ENCODE results near the gene IER3IP1.
A peak's percentile ranks its signal among the peaks of the same experiment; 100 is the strongest.
"Not testable (repeated sequence)": the region's sequence is repeated elsewhere in the genome, so short reads cannot be mapped to it uniquely, and the experiment has no call there.

The IER3IP1 gene

DNA sequence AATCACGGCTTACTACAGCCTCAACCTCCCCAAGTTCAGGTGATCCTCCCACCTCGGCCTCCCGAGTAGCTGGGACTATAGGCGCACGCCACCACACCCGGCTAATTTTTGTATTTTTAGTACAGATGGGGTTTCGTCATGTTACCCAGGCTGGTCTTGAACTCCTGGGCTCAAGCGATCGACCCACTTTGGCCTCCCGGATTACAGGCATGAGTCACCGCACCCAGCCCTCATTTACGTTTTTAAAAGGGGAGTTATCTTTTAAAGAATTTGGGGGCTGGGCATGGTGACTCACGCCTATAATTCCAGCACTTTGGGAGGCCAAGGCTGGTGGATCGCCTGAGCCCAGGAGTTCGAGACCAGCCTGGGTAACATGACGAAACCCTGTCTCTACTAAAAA lies 17.8 kb downstream of the IER3IP1 start:
- DNase-seq (ENCODE audit: low read depth): not testable (repeated sequence)

DNA sequence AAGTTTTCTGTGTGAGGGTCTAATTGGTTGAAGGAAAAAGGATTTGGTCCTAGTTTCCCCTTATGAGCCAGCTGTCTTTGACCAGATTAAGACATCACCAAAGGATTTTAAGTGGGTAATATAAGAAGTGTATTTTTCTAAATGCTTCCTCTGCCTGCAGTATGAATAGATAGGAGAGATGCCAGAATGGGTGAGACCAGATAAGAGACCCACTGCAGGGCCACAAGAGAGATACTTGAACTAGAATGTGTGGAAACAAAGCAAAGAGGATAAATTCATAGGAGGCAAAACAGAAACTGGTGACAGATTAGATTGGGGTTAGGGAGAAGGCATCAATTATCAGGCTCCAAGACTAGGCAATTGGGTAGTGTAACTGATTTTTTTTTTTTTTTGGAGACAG lies 24.7 kb downstream of the IER3IP1 start:
- DNase-seq (ENCODE audit: low read depth): no peak

DNA sequence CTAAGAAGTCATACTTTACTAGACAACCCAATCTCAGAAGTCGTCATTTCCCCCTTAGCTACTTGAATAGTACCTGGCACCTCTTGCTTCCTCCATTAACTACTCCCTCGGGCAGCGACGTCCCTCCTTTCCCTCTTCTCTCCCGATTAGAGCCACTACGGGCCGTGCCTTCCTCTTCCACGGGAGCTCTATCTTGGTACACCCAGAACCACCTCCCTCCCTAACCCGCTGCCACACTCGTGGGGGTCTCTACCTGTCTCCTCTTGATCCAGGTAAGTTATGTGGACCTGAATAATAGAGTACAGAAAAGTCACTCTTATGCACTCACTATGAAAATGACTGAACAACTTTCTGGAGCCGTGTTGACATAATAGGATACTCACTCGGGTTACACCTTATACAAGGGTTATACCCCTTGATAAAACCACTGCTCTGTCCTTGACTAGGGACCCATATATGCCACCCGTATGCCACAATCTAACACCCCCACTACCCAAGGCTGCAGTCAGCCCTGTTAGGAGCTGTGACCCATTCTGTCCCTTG lies 25.3 kb downstream of the IER3IP1 start:
- no peak for DNase-seq (ENCODE audit: low read depth)

DNA sequence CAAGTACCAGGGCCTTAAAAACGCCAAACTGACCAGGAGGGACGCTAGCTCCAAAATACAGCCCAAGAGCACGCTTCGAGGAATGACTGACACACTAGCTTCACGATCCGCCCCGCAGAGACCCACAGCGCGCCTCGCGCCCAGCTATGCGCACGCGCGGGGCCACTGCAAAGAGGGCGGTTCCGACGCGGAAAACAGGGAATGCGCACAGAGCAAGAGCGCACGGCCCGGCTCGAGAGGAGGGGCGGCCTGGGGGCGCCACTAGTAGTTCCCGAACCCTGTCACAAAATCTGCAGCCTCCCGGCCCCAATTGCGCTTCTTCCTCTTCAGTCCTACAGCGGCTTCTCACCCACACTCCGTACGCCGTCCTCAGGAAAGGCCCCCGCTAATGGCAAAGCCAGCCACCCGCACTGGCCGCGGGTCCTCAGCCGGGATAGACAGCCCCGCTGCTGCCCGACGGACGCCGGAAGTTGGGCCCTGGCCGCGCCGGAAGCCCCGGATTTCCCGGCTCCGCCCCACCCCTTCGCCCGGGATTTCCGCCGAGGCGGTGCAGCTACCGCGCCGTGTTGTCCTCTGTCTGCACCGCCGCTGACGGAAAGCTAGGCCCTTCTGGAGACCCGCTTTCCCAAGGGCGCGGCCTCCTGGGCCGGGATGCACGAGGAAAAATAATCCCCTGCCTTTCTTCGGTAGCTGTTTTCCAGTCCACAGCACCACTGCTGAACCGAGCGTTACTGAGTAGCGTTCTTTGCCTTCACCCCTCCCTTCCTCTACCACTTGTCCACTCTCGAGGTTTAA lies 25.9 kb downstream of the IER3IP1 start, which contains the start of gene HDHD2:
TSS of gene HDHD2 (minus strand) at position 472 of the 795 bp plus-strand sequence. CDS start 14,061 bp downstream, outside the sequence.
- peak; percentile 83 for DNase-seq (ENCODE audit: low read depth)

DNA sequence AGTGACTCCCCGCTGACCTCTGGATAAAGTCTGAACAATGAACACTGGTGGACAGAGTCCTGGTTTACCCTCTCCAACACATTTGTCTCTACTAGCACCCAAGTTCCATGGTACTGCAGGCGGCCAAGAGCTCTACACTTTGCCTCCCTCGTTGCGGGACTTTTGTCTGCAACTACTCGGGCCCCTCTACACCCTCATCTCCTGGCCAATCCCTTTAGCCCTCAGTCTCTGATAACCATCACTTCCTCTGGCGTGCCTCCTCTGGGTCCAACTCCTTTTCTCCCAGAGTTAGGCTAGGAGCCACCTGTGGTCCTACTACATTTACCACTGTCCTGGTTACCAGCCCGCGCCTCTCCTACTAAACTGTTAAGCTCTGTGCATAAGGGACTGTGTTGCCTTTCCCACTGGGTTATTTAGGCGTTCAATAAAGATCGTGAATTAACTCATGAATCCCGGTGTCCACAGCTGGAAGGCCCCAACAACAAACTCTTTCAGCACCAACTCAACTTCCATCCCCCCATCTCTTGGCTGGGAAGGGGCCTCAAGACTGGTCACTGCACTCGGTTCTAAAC lies 26.6 kb downstream of the IER3IP1 start:
- no peak for DNase-seq (ENCODE audit: low read depth)

DNA sequence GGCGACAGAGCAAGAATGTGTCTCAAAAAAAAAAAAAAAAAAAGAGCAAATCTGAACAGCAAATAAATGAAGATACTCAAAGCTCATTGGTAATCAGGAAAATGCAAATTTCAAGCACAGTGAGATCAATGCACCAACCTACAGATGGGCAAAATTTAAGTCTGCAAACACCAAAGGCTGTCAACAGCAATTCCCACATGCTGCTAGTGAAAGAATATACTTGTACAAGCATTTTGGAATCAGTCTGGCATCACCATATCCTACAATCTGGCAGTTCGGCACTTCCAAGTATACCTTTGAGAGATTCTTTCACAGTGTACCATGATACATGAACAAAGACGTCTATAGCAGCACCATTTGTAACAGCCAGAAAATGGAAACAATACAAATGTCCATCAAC lies 30.0 kb downstream of the IER3IP1 start:
- DNase-seq (ENCODE audit: low read depth): no peak

DNA sequence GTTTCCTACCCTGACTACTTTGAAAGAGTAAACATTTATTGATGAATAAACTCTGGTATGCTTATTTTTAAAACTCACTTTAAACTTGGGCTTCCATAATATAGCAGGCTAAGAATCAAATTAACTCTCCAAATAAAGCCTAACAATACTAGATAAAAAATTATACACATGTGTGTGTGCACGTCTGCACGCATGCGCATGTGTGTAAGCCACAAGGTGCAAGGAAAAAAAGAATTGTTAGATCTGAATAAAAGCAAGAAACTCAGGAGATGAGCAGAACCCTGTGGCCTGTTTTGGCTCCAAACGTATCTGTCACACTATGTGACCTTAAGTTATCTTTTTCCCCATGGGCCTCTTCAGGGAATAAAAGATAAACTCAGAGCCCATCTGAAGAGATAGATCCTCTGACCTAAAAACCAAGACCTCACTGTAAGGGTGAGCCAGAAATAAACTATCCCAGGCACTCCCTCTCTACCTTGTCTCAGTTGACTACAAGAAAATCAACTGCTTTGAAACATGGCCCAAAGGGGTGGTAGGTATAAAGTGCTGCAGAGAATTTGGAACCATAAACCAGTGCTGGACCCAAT lies 32.2 kb downstream of the IER3IP1 start:
- no peak for DNase-seq (ENCODE audit: low read depth)

DNA sequence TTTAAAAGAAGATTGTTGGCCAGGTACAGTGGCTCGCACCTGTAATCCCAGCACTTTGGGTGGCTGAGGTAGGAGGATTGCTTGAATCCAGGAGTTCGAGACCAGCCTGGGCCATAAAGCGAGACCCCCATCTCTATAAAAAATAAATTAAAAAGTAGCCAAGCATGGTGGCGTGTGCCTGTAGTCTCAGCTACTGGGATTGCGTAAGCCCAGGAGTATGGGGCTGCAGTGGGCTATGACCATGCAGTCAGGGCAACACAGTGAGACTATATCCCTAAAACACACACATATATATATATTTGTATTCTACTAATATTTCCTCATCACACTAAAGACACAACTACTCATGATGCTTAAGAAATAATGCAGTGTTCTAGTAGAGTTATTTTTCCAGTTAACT lies 33.0 kb downstream of the IER3IP1 start:
- no peak for DNase-seq (ENCODE audit: low read depth)

DNA sequence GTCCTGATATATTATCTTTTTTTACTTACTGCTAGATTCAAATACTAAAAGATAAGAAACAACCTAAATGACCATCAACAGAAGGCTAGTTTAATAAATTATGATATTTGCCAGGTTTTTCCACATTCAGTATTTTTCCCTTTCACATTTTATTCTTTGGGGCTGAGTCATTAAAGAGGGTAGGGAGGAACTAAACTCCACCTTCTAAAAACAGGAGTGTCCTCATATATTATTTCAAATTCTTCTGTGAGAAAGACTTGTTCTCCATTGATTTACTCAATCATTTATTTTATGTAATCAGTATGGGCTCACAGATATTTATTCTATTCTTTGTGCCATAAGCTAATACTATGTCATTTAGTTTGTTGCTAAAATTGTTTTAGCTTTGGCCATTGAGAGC lies 34.9 kb downstream of the IER3IP1 start:
- DNase-seq (ENCODE audit: low read depth): no peak

DNA sequence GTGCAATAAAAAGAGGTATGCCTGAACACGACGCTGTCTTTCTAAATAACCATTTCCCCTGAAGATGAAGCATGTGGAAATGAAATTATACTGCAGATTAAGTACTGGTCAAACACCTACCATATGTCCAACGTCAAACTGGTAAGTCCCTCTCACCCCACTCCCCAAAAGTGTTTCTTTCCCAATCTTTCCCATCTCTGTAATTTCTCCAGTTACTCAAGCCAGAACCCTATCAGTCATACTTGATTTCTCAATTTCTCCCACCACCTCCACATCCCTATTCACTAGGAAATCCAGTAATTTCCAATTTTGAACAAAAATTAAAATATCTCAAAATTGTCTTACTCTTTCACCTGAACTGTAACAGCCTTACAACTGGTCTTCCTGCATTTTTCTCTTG lies 55.0 kb downstream of the IER3IP1 start:
- no peak for DNase-seq (ENCODE audit: low read depth)

DNA sequence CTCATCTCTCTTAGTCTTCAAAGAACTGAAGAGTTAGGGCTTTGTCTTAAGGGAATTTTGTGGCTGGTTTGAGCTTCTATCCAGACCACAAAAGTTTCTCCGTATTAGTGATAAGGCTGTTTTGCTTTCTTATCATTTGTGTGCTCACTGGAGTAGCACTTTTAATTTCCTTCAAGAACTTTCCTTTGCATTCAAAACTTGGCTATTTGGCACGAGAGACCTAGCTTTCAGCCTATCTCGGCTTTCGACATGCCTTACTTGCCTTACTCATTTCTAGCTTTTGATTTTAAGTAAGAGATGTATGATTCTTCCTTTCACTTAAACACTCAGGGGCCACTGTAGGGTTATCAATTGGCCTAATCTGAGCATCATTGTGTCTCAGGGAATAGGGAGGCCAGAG lies 55.7 kb downstream of the IER3IP1 start:
- DNase-seq (ENCODE audit: low read depth): no peak

DNA sequence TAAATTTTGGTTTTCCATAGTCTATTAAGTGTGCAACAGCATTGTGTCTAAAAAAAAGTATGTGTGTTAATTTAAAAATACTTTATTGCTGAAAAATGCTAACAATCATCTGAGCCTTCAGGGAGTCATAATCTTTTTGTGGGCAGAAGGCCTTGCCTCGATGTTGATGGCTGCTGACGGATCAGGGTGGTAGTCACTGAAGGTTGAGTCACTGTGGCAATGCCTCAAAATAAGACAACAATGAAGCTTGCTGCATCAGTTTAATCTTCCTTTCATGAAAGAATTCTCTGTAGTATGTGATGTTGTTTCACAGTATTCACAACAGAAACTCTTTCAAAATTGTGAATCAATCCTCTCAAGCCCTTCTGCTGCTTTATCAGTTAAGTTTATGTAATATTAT lies 57.2 kb downstream of the IER3IP1 start:
- no peak for DNase-seq (ENCODE audit: low read depth)

DNA sequence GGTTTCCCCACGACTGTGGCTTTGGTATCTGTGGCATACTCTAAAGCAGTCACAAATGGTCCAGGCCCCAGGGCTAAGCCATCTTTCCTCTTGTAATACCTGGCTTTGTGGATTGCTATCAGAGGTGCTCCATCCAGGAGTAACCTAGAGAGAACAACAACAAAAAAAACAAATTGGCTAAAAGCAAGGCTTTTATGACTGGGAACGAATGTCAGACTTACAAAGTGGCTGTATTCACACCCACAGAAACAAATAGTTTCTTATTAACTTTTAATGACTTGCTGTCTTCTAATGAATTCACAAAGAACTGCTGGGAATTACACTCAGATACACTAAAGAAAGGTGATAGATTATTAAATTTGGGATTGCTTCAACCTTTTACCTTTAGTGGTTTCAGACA lies 61.0 kb downstream of the IER3IP1 start:
- no peak for DNase-seq (ENCODE audit: low read depth)

DNA sequence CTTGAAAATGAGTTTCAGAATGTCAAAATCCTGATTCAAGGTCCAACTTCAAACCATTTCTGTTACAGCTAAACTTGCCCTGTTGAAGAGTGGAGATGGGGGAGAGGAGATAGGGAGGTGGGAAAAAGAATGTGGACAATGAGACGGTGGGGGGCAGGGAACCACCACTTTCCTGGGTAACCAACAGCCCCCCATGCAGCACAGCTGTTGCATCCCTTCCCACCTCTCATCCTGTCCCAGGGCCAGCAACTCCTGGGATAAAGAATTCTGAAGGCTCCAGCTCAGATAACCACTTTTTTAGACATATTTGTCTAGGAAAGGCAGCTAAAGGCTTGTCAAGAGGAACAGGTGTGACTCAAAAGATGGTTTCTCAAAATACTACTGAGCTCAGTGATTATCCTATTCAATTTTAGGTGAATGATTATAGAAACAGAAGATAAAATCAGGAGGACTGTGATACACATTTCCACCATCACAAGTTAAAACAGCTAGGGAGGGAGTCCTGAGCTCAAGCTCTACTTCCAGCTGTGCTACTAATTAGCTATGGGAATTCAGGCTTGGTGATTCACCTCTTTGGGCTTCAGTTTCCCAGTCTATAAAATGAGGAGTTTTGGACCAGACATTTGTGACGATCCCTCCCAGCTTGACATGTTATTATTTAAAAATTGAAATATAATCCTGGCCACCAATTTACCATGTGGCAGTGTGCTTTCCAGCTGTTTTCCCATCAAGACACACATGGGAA lies 62.2 kb downstream of the IER3IP1 start:
- no peak for DNase-seq (ENCODE audit: low read depth)

DNA sequence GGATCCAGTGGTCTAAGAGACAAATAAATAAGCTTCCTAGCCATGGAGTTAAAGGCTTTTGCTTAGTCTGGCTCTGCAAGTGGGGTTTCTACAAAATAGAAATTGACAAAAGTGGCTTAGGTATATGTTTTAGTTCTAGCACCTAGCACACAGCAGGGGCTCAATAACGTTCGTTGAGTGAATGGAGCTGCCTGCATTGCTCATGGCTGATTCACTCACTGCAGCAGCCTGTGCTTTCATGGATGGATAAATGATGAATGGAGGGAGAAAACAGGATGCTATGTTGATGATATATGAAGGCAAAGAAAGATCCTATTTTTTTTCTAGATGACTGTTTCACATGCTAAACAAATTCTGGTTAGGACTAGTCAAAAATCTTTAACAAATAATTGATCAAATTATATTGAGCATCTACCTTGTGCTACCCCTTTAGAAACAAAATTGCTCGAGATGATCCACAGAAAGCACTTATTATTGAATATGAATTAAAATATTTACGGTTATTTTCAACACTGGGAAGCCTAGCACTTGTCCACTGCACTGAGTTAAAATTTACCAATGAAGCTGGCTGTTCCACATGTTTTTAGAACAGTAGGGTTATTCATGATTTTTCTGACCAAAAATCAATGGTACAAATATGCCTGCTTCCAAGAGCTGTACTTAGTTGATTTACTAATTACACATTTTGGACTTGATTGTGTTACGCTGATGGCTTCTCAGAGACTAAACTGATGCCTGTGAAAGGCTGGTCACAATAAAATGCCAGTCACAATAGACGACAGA lies 65.5 kb downstream of the IER3IP1 start:
- DNase-seq (ENCODE audit: low read depth): no peak

DNA sequence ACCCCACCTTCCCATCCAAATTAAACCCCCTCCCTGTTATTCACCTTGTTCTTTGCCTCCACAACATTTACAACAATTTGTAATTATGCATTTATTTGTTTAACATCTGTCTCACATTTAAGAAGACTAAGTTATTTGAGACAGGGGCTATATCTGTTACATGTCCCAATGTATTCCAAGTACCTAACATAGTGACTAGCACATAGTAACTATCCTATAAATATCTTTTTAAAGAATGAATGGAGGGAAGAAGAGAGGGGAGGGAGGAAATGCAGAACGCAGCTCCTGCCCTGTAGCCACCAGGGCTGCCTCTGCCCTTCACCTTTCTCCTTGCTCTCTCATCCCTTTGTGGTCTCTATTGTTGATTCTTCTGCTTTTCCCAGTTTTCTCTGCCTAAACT lies 66.4 kb downstream of the IER3IP1 start:
- no peak for DNase-seq (ENCODE audit: low read depth)

DNA sequence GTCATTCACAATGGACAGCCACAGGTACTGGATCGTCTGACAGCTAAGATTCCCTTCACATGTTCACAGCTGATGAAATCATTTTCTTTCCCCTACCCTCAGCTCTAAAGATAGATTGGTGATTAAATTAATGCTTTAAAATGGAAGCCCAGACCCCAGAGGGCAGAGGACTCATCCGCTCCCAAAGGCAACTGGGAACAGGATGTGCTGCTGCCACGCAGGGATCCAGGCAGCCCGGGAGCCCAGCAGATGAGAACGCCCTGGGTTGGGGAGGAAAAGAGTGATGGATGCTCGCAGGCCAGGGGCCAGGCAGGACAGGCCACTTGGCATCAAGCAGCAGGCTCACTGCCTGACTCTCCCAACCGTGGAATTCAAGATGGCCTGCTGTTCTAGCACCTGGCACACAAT lies 67.2 kb downstream of the IER3IP1 start:
- DNase-seq (ENCODE audit: low read depth): no peak

DNA sequence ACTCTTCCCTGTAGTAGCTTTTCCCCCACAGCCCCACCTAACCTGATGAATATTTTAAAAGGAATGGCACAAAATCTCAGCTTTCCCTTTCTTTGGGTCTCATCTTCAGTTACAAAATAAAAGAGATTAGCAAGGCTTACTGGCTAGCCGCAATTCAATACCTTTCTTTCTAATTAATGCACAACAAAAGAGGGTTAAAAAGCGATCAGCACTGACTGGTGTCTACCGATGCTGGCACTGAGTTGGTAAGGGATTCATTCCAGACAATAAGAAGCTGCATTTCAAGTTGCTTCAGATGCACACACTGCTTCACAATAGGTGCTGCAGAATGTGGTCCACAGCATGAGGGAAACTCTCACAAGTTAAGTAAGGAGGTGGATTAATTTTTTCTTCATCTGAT lies 67.8 kb downstream of the IER3IP1 start:
- DNase-seq (ENCODE audit: low read depth): no peak
